ENCODE measurements around the gene SORD.

The SORD gene

DNA sequence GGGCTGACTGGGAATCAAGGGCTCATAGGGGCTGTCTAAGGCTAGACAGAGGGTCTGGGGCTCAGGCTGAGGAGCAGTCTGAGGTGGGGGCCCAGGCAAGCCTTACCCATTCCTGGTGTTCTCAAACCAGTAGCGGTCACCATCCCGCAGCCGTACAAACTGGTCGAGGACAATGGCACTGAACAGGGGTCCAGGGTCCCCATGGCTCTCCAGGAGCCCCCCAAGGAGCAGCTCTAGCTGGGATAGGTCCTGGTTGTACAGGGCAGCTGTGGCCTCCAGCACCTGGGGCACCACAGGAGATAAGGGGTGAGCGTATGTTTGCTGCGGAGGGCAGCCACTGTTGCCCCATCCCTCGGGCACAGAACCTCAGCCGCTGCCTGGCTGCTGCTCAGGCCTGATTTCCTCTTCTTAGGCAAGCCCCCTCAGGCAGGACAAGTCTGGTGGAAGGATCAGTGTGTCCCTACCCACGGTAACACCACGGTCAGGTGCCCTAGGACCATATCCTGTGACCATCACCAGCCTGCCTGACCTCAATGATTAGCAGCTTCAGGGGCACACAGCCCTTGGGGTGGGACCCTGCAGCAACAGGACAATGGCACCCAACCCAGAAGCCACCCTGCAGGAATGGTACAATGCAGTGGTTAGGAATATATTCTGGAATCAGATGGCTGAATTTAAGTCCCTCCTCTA is 85.1 kb downstream of the SORD start:
- TF ChIP-seq, protein P1, sequence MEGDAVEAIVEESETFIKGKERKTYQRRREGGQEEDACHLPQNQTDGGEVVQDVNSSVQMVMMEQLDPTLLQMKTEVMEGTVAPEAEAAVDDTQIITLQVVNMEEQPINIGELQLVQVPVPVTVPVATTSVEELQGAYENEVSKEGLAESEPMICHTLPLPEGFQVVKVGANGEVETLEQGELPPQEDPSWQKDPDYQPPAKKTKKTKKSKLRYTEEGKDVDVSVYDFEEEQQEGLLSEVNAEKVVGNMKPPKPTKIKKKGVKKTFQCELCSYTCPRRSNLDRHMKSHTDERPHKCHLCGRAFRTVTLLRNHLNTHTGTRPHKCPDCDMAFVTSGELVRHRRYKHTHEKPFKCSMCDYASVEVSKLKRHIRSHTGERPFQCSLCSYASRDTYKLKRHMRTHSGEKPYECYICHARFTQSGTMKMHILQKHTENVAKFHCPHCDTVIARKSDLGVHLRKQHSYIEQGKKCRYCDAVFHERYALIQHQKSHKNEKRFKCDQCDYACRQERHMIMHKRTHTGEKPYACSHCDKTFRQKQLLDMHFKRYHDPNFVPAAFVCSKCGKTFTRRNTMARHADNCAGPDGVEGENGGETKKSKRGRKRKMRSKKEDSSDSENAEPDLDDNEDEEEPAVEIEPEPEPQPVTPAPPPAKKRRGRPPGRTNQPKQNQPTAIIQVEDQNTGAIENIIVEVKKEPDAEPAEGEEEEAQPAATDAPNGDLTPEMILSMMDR (IDR thresholded peaks at IDR 0.05; ENCODE audit: control insufficient read depth, insufficient read depth, low read depth, low read length, missing control alignments): no peak
- no peak for DNase-seq (ENCODE audit: low read depth)
- H3K4me3 ChIP-seq (ENCODE audit: control insufficient read depth, low read depth, low read length): no peak overlapping the region

DNA sequence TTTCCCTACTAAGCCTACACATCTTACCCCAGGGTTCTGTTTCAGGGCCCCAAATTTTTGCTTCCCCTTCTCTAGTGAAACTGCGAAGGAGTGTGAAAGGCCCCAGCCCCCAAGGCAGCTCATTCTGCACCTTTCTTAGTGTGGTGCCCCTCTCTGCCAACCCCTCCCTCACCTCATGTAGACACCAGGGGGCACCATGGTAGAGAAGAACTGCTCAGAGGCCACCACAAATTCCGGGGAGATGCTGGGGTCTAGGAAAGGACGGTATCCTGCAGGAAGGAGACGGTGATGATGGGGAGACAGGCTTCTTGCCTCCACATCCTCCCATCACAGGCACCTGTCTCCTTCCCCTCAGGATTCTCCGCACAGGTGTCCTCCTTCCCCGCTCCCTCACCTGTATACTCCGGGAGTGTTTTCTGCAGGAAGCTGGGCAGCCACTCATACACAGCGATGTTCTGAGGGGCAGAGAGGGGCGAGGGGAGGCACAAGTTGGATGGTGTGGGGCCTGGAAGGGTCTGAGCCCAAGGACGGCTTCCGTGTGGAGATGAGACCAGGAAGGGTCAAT is 87.3 kb downstream of the SORD start:
- DNase-seq (ENCODE audit: low read depth): no peak

DNA sequence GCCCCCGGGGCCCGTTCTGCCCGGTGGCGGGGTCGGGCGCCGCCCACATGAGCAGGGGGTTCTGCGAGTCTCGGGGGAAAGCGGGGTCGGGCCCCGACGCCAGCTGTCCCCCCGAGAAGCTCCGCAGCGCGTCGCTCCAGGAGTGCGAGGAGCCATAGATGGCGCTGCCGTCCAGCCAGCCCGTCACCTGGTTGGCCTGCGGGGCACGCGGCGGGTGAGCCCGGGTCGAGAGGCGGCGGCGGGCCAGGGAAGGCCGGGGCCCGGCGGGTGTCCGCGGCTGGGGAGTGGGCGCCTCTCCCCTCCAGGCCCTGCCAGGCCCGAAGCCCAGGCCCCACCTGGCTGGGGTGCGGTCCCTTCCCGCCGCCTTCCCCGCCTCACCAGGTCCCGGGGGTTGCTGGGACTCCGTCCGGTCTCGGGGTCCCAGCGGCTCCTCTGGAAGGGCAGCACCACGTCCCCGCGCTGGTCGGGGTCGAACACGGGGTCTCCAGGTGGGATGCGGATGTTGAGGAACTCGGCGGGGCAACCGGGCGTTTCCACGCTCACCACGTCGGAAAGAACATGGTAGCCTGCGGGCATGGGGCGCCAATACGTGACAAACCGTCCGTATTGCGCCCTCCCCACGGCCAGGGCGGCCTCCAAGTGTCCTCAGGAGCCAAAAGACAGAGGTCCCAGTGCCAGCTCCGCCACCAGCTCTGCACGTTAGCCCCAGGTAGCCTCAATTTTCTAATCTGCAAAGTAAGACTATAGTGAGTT is 88.6 kb downstream of the SORD start:
- TF ChIP-seq, protein P1 (IDR thresholded peaks at IDR 0.05; ENCODE audit: control insufficient read depth, insufficient read depth, low read depth, low read length, missing control alignments): no peak
- no peak for DNase-seq (ENCODE audit: low read depth)
- no peak overlapping the region for H3K4me3 ChIP-seq (ENCODE audit: control insufficient read depth, low read depth, low read length)

More for the DNA sequence above, 87.3 kb downstream of the SORD start:
- H3K4me3 ChIP-seq (ENCODE audit: control insufficient read depth, low read depth, low read length): no peak overlapping the region
- TF ChIP-seq, protein P1 (IDR thresholded peaks at IDR 0.05; ENCODE audit: control insufficient read depth, insufficient read depth, low read depth, low read length, missing control alignments): no peak

DNA sequence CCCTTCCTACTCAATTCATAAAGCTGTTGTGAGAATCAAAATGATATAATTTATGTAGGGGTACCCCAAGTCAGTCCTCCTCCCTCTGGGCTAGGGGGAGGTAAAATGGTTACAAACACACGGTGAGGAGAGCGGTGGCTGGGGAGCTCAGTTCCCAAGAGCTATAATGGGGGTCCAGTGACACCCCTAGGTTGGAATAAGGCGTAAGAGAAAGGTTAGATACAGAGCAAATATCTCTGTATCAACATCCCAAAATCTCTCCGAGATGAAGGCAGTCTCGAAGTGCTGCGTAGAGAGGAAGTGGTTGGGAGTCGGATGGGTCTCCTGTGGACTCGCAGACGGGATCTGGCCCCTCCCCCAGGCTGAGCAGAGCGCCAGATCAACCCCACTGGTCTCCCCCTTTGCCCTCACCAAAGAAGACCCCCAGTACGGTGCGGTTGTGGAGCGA is 89.2 kb downstream of the SORD start:
- TF ChIP-seq, protein P1 (IDR thresholded peaks at IDR 0.05; ENCODE audit: control insufficient read depth, insufficient read depth, low read depth, low read length, missing control alignments): no peak
- H3K4me3 ChIP-seq (ENCODE audit: control insufficient read depth, low read depth, low read length): no peak overlapping the region; the same call in 1 of the 2 replicates
- DNase-seq (ENCODE audit: low read depth): no peak

DNA sequence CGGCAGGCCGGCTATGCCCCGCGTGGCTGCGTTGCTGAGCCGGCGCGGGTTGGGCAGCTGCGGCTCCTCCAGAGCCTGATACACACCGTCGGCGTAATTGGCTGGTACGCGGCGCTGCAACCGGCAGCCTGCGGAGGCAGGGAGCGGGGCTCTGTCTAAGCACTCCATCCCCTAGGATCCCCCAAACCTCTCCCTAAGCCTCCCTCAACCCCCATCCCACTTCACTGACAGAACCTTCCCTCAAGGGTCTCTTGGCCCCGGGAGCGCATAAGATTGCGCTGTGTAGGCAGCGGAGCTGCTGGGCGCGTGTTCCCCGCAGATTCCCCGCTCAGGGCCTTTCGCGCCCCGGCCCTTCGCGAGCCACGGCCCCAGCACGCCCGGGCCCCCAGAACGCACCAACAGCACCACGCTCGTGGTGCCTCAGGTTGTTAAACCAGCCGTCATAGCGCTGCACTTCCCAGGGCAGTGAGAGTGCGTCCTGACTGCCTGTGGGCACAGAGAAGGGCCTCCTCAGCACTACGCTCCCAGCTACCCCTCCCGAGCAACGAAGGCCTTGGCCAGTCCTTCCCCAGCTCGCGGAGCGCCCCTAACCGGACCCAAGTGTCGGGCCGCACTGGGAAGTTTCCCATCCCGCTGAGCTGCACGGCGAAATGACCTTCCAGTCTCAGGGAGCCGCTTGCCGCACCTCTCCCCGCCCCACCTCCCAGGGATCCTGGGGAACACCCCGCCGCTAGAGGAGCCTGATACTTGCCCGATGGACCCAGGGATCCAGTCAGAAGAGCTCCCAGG is 89.8 kb downstream of the SORD start:
- no peak for DNase-seq (ENCODE audit: low read depth)
- TF ChIP-seq, protein P1 (IDR thresholded peaks at IDR 0.05; ENCODE audit: control insufficient read depth, insufficient read depth, low read depth, low read length, missing control alignments): no peak
- H3K4me3 ChIP-seq (ENCODE audit: control insufficient read depth, low read depth, low read length): no peak overlapping the region; the same call in 1 of the 2 replicates

DNA sequence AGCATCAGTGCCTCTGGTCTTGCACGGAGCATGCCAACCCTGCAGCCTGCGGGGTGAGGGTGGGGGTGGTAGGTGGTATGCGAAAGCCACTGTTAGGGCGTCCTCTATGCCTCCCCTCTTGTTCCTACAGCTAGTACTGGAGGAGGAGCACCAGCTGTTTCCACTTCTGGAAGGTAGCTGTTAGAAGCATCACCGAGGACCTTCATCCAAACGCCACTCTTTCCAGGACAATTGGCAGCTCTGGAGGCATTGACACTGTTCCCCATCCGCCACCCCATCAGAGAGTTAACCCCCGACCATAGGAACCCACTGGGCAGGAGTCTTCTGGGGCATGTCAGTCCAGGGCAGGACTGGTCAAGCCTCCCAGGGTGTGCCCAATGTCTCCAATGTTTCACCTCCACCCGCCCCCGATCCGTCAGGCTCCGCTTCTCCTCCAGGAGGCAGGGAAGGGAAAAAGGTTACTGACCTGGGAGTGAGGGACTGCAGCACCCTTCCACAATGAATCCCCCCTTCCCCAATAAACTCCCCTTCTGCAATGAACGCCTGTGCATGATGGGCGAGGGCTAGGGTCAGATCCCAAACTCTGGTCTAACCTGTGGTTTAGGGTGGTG is 90.5 kb downstream of the SORD start:
- no peak overlapping the region for H3K4me3 ChIP-seq (ENCODE audit: control insufficient read depth, low read depth, low read length)
- no peak for DNase-seq (ENCODE audit: low read depth)
- TF ChIP-seq, protein P1 (IDR thresholded peaks at IDR 0.05; ENCODE audit: control insufficient read depth, insufficient read depth, low read depth, low read length, missing control alignments): no peak

Data from AG09309 (cell line).